Mesendoderm (in vitro differentiated cells): ENCODE measurements around the gene FGD1.

ENCODE experiments used
- DNase-seq: peaks from one replicate; pipeline ENCODE4 v3.0.0; 2013
- H2AK5ac ChIP-seq: 2 replicates; pipeline ENCODE4 v1.6.1; 2013; ENCODE audit warnings: low read length, inconsistent platforms
- H2BK120ac ChIP-seq: 2 replicates; pipeline ENCODE4 v1.6.1; 2013; ENCODE audit warnings: low read depth, mild to moderate bottlenecking, low read length, moderate library complexity, mixed read lengths
- H2BK15ac ChIP-seq: replicated peaks from 2 replicates; pipeline ENCODE4 v1.6.1; 2013; ENCODE audit warnings: low read depth, mild to moderate bottlenecking, moderate library complexity
- H2BK5ac ChIP-seq: 2 replicates; pipeline ENCODE4 v1.6.1; 2013; ENCODE audit warnings: low read length, inconsistent platforms
- H3K18ac ChIP-seq: 2 replicates; pipeline ENCODE4 v1.6.1; 2013; ENCODE audit warnings: mild to moderate bottlenecking, low read length, mixed read lengths
- H3K23ac ChIP-seq: one replicate; pipeline ENCODE4 v1.6.1; 2013; ENCODE audit warnings: low read length
- H3K27ac ChIP-seq: 2 replicates; pipeline ENCODE4 v1.5.1; 2013; ENCODE audit warnings: low read depth, mild to moderate bottlenecking, inconsistent platforms, low read length, moderate library complexity
- H3K27me3 ChIP-seq: 2 replicates; pipeline ENCODE4 v1.6.1; 2013; ENCODE audit warnings: low read length, control low read depth, mild to moderate bottlenecking, inconsistent platforms; ENCODE audit not compliant: insufficient read depth, poor library complexity
- H3K36me3 ChIP-seq: 2 replicates; pipeline ENCODE4 v1.6.1; 2013; ENCODE audit warnings: low read length, inconsistent platforms; ENCODE audit not compliant: control insufficient read depth, insufficient read depth
- H3K4ac ChIP-seq: one replicate; pipeline ENCODE4 v1.6.1; 2013; ENCODE audit warnings: low read depth, mild to moderate bottlenecking, low read length, moderate library complexity
- H3K4me1 ChIP-seq: 2 replicates; pipeline ENCODE4 v1.6.1; 2013; ENCODE audit warnings: low read depth, low read length, inconsistent platforms; ENCODE audit not compliant: control insufficient read depth
- H3K4me2 ChIP-seq: 2 replicates; pipeline ENCODE4 v1.6.1; 2013; ENCODE audit warnings: low read length
- H3K4me3 ChIP-seq: 2 replicates; pipeline ENCODE4 v1.5.1; 2013; ENCODE audit warnings: mild to moderate bottlenecking, low read length
- H3K56ac ChIP-seq: one replicate; pipeline ENCODE4 v1.6.1; 2013; ENCODE audit warnings: low read length
- H3K79me1 ChIP-seq: 2 replicates; pipeline ENCODE4 v1.6.1; 2013; ENCODE audit warnings: low read length, inconsistent platforms
- H3K79me2 ChIP-seq: 2 replicates; pipeline ENCODE4 v1.6.1; 2013; ENCODE audit warnings: mild to moderate bottlenecking, low read length; ENCODE audit not compliant: control insufficient read depth, insufficient read depth
- H3K9ac ChIP-seq: 2 replicates; pipeline ENCODE4 v1.6.1; 2013; ENCODE audit warnings: low read length, inconsistent platforms
- H4K5ac ChIP-seq: one replicate; pipeline ENCODE4 v1.6.1; 2013; ENCODE audit warnings: low read length
- H4K8ac ChIP-seq: one replicate; pipeline ENCODE4 v1.6.1; 2013; ENCODE audit warnings: low read depth, mild to moderate bottlenecking, control low read depth, low read length, moderate library complexity
- WGBS: extraction: QIAGEN DNeasy Blood & Tissue Kit; methylation state at CpG from one replicate; pipeline ENCODE4 v1.1.7; 2013; ENCODE audit warnings: low lambda C conversion rate, missing lambda C conversion rate; ENCODE audit not compliant: insufficient coverage; ENCODE audit errors: extremely low coverage; 5-methylcytosine and 5-hydroxymethylcytosine counted together

The FGD1 gene

GRCh38 chrX:54483946-54484345 lies 12.1 kb downstream of the FGD1 start:
- Histone ChIP-seq H3K4me2 (no peak overlapping the region), H3K27ac (peak overlapping the region; percentile 22), H3K56ac (peak overlapping the region; percentile 64), H3K79me2 (peaks cover 2% of the 10 kb centered on the region), H4K8ac (no peak overlapping the region), H3K79me1 (no peaks in the 10 kb centered on the region), H3K27me3 (no peaks in the 10 kb centered on the region), H3K18ac (no peak overlapping the region), H3K4ac (no peak overlapping the region), H3K4me3 (no peak overlapping the region), H2BK120ac (no peak overlapping the region), H3K9ac (no peak overlapping the region), H3K4me1 (peaks cover 10% of the 10 kb centered on the region), H3K36me3 (no peaks in the 10 kb centered on the region), H2BK15ac (no peak overlapping the region), H2AK5ac (no peak overlapping the region), H2BK5ac (no peak overlapping the region), H4K5ac (no peak overlapping the region), H3K23ac (no peak overlapping the region)
- no peak for DNase-seq
- no CpG with 5 or more reads among the region's 9 CpGs for WGBS

- Histone ChIP-seq H2BK5ac (no peak overlapping the region), H4K5ac (no peak overlapping the region), H3K27me3 (no peaks in the 10 kb centered on the region), H3K27ac (peak overlapping the region; percentile 66), H3K4ac (peak overlapping the region; percentile 58), H2BK120ac (no peak overlapping the region), H3K4me2 (no peak overlapping the region), H3K9ac (peak overlapping the region; percentile 53), H2AK5ac (peak overlapping the region; percentile 74), H3K4me3 (no peak overlapping the region), H4K8ac (no peak overlapping the region), H3K79me2 (peaks cover 2% of the 10 kb centered on the region), H3K79me1 (no peaks in the 10 kb centered on the region), H3K4me1 (peaks cover 10% of the 10 kb centered on the region), H3K23ac (no peak overlapping the region), H3K56ac (peak overlapping the region; percentile 64), H2BK15ac (no peak overlapping the region), H3K18ac (peak overlapping the region; percentile 29), H3K36me3 (no peaks in the 10 kb centered on the region)
- peak; percentile 62 for DNase-seq
- WGBS: no CpG with 5 or more reads among the region's 21 CpGs
Observed at GRCh38 chrX:54482839-54483593, 13.0 kb downstream of the FGD1 start.

- no peaks in the 10 kb centered on the region for H3K36me3 ChIP-seq
- peak overlapping the region; percentile 60 for H3K56ac ChIP-seq
- H2AK5ac ChIP-seq: no peak overlapping the region
- no peaks in the 10 kb centered on the region for H3K27me3 ChIP-seq
- H2BK15ac ChIP-seq: no peak overlapping the region
- no peaks in the 10 kb centered on the region for H3K79me2 ChIP-seq
- H2BK120ac ChIP-seq: no peak overlapping the region
- peak overlapping the region; percentile 51 for H3K27ac ChIP-seq
- peaks cover 10% of the 10 kb centered on the region for H3K4me1 ChIP-seq
- H3K4me3 ChIP-seq: no peak overlapping the region
- H4K8ac ChIP-seq: no peak overlapping the region
- WGBS: no CpG with 5 or more reads among the region's 9 CpGs
- H2BK5ac ChIP-seq: no peak overlapping the region
- no peak overlapping the region for H4K5ac ChIP-seq
- no peak overlapping the region for H3K4me2 ChIP-seq
- H3K4ac ChIP-seq: no peak overlapping the region
- H3K9ac ChIP-seq: peak overlapping the region; percentile 16
- H3K79me1 ChIP-seq: no peaks in the 10 kb centered on the region
- no peak overlapping the region for H3K18ac ChIP-seq
- peak; percentile 87 for DNase-seq
- H3K23ac ChIP-seq: no peak overlapping the region
Observed at GRCh38 chrX:54479136-54480111, 16.6 kb downstream of the FGD1 start.

GRCh38 chrX:54473993-54474859 lies 21.8 kb downstream of the FGD1 start:
- H2BK15ac ChIP-seq: no peak overlapping the region
- no peak overlapping the region for H4K8ac ChIP-seq
- H3K27me3 ChIP-seq: no peaks in the 10 kb centered on the region
- H2BK120ac ChIP-seq: no peak overlapping the region
- no peak overlapping the region for H3K9ac ChIP-seq
- H3K4me2 ChIP-seq: no peak overlapping the region
- DNase-seq: no peak
- no peak overlapping the region for H3K4me3 ChIP-seq
- WGBS: no CpG with 5 or more reads among the region's 10 CpGs
- no peaks in the 10 kb centered on the region for H3K79me1 ChIP-seq
- no peak overlapping the region for H3K23ac ChIP-seq
- H2BK5ac ChIP-seq: no peak overlapping the region
- no peak overlapping the region for H3K18ac ChIP-seq
- no peaks in the 10 kb centered on the region for H3K36me3 ChIP-seq
- no peak overlapping the region for H4K5ac ChIP-seq
- no peaks in the 10 kb centered on the region for H3K79me2 ChIP-seq
- H2AK5ac ChIP-seq: no peak overlapping the region
- H3K4ac ChIP-seq: no peak overlapping the region
- no peak overlapping the region for H3K56ac ChIP-seq
- no peak overlapping the region for H3K27ac ChIP-seq
- peaks cover 3% of the 10 kb centered on the region for H3K4me1 ChIP-seq

- H3K4me2 ChIP-seq: no peak overlapping the region
- no peak overlapping the region for H2BK120ac ChIP-seq
- DNase-seq: no peak
- H3K23ac ChIP-seq: no peak overlapping the region
- no peak overlapping the region for H3K4me3 ChIP-seq
- WGBS: no CpG with 5 or more reads among the region's 21 CpGs
- no peaks in the 10 kb centered on the region for H3K79me1 ChIP-seq
- no peak overlapping the region for H3K27ac ChIP-seq
- H2AK5ac ChIP-seq: no peak overlapping the region
- no peaks in the 10 kb centered on the region for H3K79me2 ChIP-seq
- H3K9ac ChIP-seq: no peak overlapping the region
- H3K27me3 ChIP-seq: no peaks in the 10 kb centered on the region
- H3K36me3 ChIP-seq: no peaks in the 10 kb centered on the region
- no peak overlapping the region for H3K56ac ChIP-seq
- no peak overlapping the region for H3K18ac ChIP-seq
- no peak overlapping the region for H3K4ac ChIP-seq
- H2BK5ac ChIP-seq: no peak overlapping the region
- no peak overlapping the region for H4K8ac ChIP-seq
- H4K5ac ChIP-seq: no peak overlapping the region
- no peaks in the 10 kb centered on the region for H3K4me1 ChIP-seq
- no peak overlapping the region for H2BK15ac ChIP-seq
Observed at GRCh38 chrX:54470054-54470760, 25.8 kb downstream of the FGD1 start.
